ENCODE measurements around the gene ABCB8. TPM values are rescaled to one million over a fixed set of nuclear protein-coding genes. Genes with fewer than 3 reads are reported as not detected.

Gene ABCB8
- total and polyA plus RNA-seq, 9 of the 15 experiments (the other 6 are each of a cell fraction or from before 2014, with no cell fraction given), result 7.6 to 106 (median 36.3) TPM

GRCh38 chr7:151003572-151003971 is 24.7 kb upstream of the ABCB8 start (continued):
- TF ChIP-seq REST (IDR thresholded peaks at IDR 0.05; ENCODE audit: borderline replicate concordance), result peak; percentile 47; the same call in 1 of the 2 replicates
- TF ChIP-seq REST (CRISPR knock-in tag; IDR thresholded peaks at IDR 0.05; ENCODE audit: low read depth), result no peak
- TF ChIP-seq PBX2 (CRISPR knock-in tag; IDR thresholded peaks at IDR 0.05; ENCODE audit: low read depth), result no peak
- peak; percentile 62 for TF ChIP-seq PBX2 (tag; conservative IDR thresholded peaks at IDR 0.05; ENCODE audit: low read depth)
- peak; percentile 75 for TF ChIP-seq C11orf30 (IDR thresholded peaks at IDR 0.05; ENCODE audit: low read depth)
- no peak for TF ChIP-seq CC2D1A (IDR thresholded peaks at IDR 0.05)
- 0 out of 2 replicates have a peak, but pooled peaks have one; percentile 23 for TF ChIP-seq CREM (IDR thresholded peaks at IDR 0.05; ENCODE audit: low read depth)
- TF ChIP-seq UBTF (IDR thresholded peaks at IDR 0.05; ENCODE audit: borderline replicate concordance in 1 of 2, low read depth in 2 of 2, low read length in 2 of 2), result 0 out of 4 replicates have a peak, but pooled peaks of 1 of the 2 experiments have one; percentile 49
- 0 out of 2 replicates have a peak, but pooled peaks have one; percentile 38 for TF ChIP-seq HDGF (IDR thresholded peaks at IDR 0.05)
- no peak for TF ChIP-seq POLR2G (IDR thresholded peaks at IDR 0.05; ENCODE audit: low read depth, low read length)
- TF ChIP-seq JUND (IDR thresholded peaks at IDR 0.05; ENCODE audit: borderline replicate concordance, low read depth, low read length), result 0 out of 2 replicates have a peak, but pooled peaks have one; percentile 43
- TF ChIP-seq JUND (tag; IDR thresholded peaks at IDR 0.05; ENCODE audit: borderline replicate concordance, low read depth, low read length), result peak; percentile 52; the same call in 2 of the 3 replicates
- TF ChIP-seq TRIM24 (IDR thresholded peaks at IDR 0.05), result peak in 1 of 2 experiments; percentile 11; a peak in 1 of 4 replicates
- 0 out of 2 replicates have a peak, but pooled peaks have one; percentile 5 for TF ChIP-seq BCOR (IDR thresholded peaks at IDR 0.05)
- TF ChIP-seq CBX1 (IDR thresholded peaks at IDR 0.05; ENCODE audit: low read depth), result no peak
- no peak for TF ChIP-seq ZNF444 (CRISPR knock-in tag; IDR thresholded peaks at IDR 0.05)
- TF ChIP-seq ZNF174 (CRISPR knock-in tag; IDR thresholded peaks at IDR 0.05), result no peak
- no peak for TF ChIP-seq SLC30A9 (CRISPR knock-in tag; IDR thresholded peaks at IDR 0.05)

Data from K562 (cell line).